Liver (tissue), 2 donors: ENCODE measurements around the gene LRRC25.

ENCODE experiments used
- TF ChIP-seq, protein P1 (sequence below): fragments of 150-350 bp; IDR thresholded peaks from 2 replicates; pipeline ENCODE4 v1.5.1; 2017; ENCODE audit warnings: improper control_type of control experiment, low read depth, low read length; ENCODE audit not compliant: missing input control
- TF ChIP-seq, protein P2 (sequence below): IDR thresholded peaks from 2 replicates; pipeline ENCODE4 v1.6.1; 2016; ENCODE audit warnings: antibody characterized with exemption
- donor health status: healthy.

DNA sequence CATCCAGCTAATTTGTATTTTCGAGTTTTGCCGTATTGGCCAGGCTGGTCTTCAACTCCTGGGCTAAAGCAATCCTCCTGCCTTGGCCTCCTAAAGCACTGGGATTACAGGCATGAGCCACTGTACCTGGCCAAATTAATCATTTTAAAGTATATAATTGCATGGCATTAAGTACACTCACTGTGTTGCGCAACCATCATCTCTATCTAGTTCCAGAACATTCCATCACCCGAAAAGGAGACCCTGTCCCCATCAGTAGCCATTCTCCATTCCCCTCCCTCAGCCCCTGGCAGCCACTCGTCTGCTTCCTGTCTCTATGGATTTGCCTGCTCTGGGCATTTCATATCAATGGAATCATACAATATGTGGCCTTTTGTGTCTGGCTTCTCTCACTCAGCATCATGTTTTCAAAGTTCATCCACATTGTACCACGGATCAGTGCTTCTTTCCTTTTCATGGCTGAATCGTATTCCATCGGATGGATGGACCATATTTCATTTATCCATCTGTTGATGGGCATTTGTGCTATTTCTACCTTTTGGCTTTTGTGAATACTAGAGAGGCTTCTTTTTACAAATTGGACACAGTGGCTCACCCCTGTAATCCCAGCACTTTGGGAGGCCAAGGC, 43.9 kb downstream of the LRRC25 start:
- TF ChIP-seq, protein P1, sequence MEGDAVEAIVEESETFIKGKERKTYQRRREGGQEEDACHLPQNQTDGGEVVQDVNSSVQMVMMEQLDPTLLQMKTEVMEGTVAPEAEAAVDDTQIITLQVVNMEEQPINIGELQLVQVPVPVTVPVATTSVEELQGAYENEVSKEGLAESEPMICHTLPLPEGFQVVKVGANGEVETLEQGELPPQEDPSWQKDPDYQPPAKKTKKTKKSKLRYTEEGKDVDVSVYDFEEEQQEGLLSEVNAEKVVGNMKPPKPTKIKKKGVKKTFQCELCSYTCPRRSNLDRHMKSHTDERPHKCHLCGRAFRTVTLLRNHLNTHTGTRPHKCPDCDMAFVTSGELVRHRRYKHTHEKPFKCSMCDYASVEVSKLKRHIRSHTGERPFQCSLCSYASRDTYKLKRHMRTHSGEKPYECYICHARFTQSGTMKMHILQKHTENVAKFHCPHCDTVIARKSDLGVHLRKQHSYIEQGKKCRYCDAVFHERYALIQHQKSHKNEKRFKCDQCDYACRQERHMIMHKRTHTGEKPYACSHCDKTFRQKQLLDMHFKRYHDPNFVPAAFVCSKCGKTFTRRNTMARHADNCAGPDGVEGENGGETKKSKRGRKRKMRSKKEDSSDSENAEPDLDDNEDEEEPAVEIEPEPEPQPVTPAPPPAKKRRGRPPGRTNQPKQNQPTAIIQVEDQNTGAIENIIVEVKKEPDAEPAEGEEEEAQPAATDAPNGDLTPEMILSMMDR: no peak
- TF ChIP-seq, protein P2, sequence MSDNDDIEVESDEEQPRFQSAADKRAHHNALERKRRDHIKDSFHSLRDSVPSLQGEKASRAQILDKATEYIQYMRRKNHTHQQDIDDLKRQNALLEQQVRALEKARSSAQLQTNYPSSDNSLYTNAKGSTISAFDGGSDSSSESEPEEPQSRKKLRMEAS: no peak
